Glomerular visceral epithelial cell (primary cell): Measurements from ENCODE around the gene MCF2.
A peak's percentile ranks its signal among the peaks of the same experiment; 100 is the strongest.
"Not testable (repeated sequence)": the region's sequence is repeated elsewhere in the genome, so short reads cannot be mapped to it uniquely, and the experiment has no call there.

Source experiments
- DNase-seq: peaks from one replicate; pipeline ENCODE4 v3.0.0-alpha.2; 2016; ENCODE audit errors: extremely low spot score

Gene MCF2

GRCh38 chrX:139708067-139708466 lies at the start of gene MCF2:
MCF2 (minus strand) TSS chrX:139708167; CDS start chrX:139651744, 56,423 bp downstream.
- DNase-seq, result no peak

DNA sequence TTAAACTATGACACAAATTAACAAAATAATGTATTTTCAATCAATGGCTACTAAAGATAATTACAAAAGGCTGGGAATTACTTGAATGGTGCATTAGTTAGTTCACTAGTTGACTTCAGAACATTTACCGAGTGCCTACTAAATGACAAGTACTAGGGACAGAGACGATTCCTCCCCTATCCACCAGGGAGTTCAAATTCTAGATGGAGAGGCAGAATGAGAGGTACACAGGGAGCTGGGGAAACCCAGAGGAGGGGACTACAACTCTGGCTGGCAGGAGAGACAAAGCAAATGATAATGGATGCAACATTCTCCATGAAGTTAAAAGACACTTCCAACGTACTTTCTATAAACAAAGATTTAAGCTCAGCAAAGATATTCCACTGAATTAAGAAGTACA lies 43.1 kb upstream of the MCF2 start:
- DNase-seq, result no peak

DNA sequence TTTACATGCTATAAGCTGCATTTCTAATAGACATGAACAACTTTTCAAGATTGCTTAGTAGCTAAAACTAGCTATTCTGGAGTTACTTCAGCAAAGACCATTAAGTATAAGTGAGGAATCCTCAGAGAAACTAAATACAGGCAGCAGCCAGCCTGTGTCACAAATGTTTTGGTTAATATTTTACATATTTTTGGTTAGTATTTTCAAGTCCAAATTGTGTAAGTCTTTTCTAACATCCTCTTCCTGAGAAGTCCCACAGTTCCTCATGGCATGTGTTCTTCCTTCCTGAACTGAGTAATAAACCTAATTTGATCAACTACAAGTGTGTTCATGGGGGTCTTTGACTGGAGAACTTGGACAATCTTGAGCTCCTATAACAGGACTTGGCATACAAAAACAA lies 42.4 kb upstream of the MCF2 start:
- no peak for DNase-seq

DNA sequence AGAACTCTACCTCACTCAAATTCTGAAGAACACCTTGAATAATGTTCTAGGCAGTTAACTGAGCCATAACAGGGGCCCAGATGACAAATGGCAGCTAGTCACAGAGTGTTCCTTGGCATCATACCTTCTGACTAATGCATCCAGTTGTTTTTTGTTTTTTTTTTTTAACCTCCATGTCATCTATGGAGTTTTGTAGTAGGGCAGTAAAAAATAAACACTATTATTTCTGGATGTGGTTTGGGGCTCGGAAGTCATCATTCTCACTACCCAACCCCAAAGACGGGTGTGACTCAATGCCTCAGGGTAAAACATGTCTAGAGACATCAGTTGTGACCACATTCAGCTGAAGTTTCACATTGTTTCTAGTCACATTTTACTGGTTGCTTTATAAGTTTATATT lies 31.2 kb upstream of the MCF2 start:
- DNase-seq, result peak; percentile 16

DNA sequence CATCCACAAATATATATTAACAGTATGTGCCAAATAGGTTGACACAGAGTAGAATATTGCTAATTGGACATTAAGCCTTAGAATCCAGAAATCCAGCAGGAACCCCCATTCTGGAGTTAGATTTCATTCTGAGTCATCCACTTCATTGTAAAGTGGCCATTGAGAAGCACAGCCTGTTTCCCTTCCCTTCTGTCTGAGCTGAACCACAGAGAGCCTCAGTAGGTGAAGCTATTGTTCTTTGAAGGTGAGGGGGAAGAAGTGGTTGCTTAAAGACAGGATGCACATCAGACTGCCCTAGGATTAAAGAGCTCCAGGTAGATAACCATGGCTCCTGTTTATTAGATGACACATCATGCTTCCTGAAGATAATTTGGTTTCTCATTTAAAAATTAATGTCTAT lies 30.6 kb upstream of the MCF2 start:
- DNase-seq, result peak; percentile 1

DNA sequence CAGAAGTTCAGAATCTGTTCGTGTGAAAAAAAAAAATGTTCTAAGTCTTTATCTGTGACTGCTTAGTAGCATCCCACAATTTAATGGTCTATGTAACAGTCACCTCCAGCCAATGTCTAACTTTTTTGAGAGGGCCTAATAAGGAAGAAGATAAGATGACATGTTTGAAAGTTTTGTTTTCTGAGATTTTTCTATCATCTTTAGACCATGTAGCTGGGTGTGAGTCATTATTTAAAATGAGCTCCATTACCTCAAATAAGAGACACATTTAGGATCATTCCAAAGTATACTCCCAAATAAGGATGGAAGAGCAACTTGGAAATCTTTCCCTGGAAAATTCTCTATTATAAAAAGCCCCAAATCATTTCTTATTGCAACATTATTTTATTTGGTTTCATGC lies 28.2 kb upstream of the MCF2 start:
- no peak for DNase-seq

DNA sequence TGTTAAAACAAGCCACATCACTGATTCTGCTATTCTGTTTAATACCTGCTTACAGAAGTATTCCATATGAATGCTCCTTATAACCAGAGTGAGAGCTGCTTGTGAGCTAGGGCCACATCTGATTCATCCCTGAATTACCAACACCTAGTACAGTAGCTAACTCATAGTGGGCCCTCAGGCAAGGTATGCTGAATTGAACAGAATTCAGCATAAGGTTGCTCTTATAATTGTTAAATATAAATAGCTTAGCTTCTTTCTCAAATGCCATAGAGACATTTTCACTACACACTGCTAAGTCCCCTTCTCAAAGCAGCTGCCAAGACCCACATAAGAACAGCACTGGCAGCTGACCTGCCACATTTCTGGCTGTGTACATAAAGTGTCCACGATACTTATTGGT lies 27.0 kb upstream of the MCF2 start:
- DNase-seq, result no peak

GRCh38 chrX:139725720-139726119 lies 17.8 kb upstream of the MCF2 start:
- DNase-seq, result no peak

DNA sequence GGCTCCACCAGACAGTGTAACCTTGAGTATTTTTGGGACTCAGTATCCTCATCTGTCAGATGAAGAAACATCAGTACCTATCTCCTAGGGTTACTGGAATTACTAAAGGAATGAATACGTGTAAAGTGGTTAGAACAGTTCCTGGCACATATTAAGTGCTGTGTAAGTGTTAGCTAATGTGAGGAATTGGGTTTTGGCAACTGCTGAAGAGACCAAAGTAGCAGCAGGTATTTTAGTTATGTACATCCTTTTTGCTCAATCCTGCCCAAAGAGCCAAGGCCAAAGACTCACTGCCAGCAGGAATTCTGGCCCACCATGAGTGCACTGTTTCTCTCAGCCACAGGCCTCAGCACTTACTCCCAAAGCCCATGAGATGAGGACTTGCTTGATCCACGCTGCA lies 16.7 kb upstream of the MCF2 start:
- no peak for DNase-seq

GRCh38 chrX:139720979-139721378 lies 13.0 kb upstream of the MCF2 start:
- no peak for DNase-seq

DNA sequence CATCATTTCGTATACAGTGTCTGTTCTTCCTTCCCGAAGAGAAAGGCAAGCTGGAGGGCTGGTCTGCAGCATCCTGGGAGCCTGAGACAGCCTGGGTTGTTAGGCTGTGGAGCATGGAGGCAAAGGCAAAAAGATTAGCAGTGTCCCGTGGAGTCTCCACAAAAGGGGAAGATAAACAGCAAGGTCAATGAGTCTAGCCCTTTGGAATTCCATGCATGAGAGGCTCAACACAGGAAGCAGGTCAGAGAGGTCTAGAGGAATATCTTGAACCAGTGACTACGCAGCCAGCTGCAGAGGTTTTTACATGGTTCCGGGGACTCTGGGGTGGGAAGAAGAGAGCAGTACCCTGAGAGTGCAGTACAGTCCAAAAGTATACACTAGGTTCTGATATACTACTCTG lies 12.2 kb upstream of the MCF2 start:
- peak; percentile 74 for DNase-seq

DNA sequence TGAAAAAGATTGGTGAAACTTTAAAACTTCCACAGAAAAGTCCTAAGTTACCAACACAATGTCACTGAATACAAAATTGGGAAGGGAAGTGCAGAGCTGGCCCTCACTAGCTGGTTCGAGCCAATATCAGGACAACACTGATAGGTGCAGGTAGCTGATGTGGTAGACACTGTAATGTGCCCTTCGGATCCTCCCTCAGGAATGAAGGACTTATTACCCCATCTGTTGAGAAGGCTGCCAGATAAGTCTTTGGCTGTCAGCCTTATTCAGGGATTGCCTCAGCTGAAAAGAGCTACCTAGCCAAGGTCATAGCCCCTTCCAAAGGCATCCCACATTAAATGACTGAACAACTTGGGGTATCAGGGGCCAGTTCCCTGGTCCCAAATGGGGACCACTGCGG lies 5.3 kb downstream of the MCF2 start:
- DNase-seq, result no peak

GRCh38 chrX:139692908-139693307 lies 15.1 kb downstream of the MCF2 start:
- DNase-seq, result no peak

DNA sequence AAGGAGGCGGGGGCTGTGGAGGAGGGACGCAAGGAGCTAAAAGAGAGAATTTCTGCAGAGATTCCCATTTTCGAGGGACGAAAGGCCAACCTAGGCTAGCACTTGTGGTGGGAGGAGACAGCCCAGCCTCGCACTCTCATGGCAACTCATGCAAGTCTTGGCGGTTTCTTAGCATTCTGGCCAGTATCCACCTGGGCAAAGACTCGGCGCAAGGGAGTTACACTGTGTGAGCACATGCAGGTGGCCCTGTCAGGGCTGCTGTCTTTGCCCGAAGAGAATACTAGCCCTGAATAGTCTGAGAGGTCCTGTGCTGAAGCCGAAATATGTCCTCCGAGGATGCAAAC lies 15.5 kb downstream of the MCF2 start:
- DNase-seq, result no peak

- DNase-seq, result no peak
Measured at GRCh38 chrX:139691843-139692505, 16.0 kb downstream of the MCF2 start.

GRCh38 chrX:139691493-139691842 lies 16.5 kb downstream of the MCF2 start:
- DNase-seq, result peak; percentile 0

GRCh38 chrX:139685175-139685574 lies 22.8 kb downstream of the MCF2 start:
- DNase-seq, result not testable (repeated sequence)

GRCh38 chrX:139680356-139680755 lies 27.6 kb downstream of the MCF2 start:
- DNase-seq, result no peak

- DNase-seq, result no peak
Measured at GRCh38 chrX:139647597-139647996, 60.4 kb downstream of the MCF2 start.

- DNase-seq, result no peak
Measured at GRCh38 chrX:139642241-139642927, 65.6 kb downstream of the MCF2 start.

DNA sequence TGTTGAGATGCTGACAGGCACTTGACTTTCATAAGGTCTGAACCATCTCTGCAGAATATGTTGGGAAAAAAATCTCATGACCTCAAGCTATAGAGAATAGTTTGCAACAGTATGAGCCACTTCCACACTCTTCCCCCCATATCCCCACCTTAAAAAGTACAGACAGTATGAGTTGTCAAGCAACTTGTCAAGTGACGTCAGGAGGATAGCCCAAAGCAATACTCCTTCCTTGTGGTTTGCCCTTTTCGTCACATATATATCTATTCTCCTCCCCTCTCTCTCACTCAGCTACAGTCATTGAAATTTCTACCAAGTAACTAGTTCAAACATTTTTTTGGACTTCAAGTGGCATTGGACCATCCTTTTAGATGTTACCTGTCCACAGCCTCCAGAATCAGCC lies 67.7 kb downstream of the MCF2 start:
- no peak for DNase-seq

GRCh38 chrX:139639253-139639652 lies 68.7 kb downstream of the MCF2 start:
- DNase-seq, result no peak

DNA sequence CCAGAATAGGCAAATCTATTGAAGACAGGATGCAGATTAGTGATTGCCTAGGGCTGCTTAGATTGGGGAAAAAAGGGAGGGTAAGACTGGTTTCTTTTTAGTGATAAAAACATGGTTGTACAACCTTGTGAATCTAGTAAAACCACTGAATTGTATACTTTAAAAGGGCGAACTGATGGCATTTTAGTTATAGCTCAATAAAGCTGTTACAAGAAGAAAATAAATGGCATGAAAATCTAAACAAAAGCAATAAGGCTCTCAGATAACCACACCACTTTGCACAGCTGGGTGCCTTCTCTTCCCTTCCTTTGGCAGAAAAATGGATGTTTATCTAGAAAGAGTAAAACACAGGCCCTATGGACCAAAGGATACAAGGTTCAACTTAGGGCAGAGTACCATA lies 107.9 kb downstream of the MCF2 start:
- DNase-seq, result no peak

GRCh38 chrX:139596068-139596467 lies 111.9 kb downstream of the MCF2 start:
- no peak for DNase-seq
